ENCODE results near the gene PSTPIP2.

PSTPIP2 gene

GRCh38 chr18:46079336-46079735 lies 7.3 kb upstream of the PSTPIP2 start:
- H3K27ac ChIP-seq (replicated peaks), result no peak overlapping the region
- H3K27me3 ChIP-seq (ENCODE audit: insufficient read depth, poor library complexity, severe bottlenecking), result no peaks in the 10 kb centered on the region
- no peak for DNase-seq (ENCODE audit: low read depth in 1 of 2, low spot score in 1 of 2)
- no peak overlapping the region for H3K4me3 ChIP-seq (replicated peaks; ENCODE audit: insufficient read depth, low read length)
- TF ChIP-seq SPI1 (IDR thresholded peaks at IDR 0.05; ENCODE audit: borderline replicate concordance, low read depth), result no peak
- TF ChIP-seq POLR2AphosphoS5 (IDR thresholded peaks at IDR 0.05; ENCODE audit: low read depth), result no peak
- TF ChIP-seq CTCF (IDR thresholded peaks at IDR 0.05; ENCODE audit: insufficient read depth, low read length), result no peak
- TF ChIP-seq REST (IDR thresholded peaks at IDR 0.05; ENCODE audit: insufficient replicate concordance, low read depth), result no peak
- no peak for TF ChIP-seq GABPA (IDR thresholded peaks at IDR 0.05; ENCODE audit: low read depth)

- no peaks in the 10 kb centered on the region for H3K27me3 ChIP-seq (ENCODE audit: insufficient read depth, poor library complexity, severe bottlenecking)
- TF ChIP-seq GABPA (IDR thresholded peaks at IDR 0.05; ENCODE audit: low read depth) (no peak), CTCF (IDR thresholded peaks at IDR 0.05; ENCODE audit: insufficient read depth, low read length) (peak; percentile 71)
- DNase-seq (ENCODE audit: low read depth in 1 of 2, low spot score in 1 of 2), result peak in 1 of 2 experiments; percentile 83
- no peak overlapping the region for H3K4me3 ChIP-seq (replicated peaks; ENCODE audit: insufficient read depth, low read length)
- H3K27ac ChIP-seq (replicated peaks), result peak overlapping the region; percentile 85; the same call in 1 of the 2 replicates
These were observed 1.6 kb upstream of the PSTPIP2 start for GRCh38 chr18:46073474-46074331.

GRCh38 chr18:46072959-46073358 lies 899 bp upstream of the PSTPIP2 start:
- H3K27me3 ChIP-seq (ENCODE audit: insufficient read depth, poor library complexity, severe bottlenecking), result no peaks in the 10 kb centered on the region
- TF ChIP-seq POLR2AphosphoS5 (IDR thresholded peaks at IDR 0.05; ENCODE audit: low read depth), result no peak
- TF ChIP-seq SPI1 (IDR thresholded peaks at IDR 0.05; ENCODE audit: borderline replicate concordance, low read depth), result no peak
- peak overlapping the region; percentile 85 for H3K27ac ChIP-seq (replicated peaks)
- no peak for DNase-seq (ENCODE audit: low read depth in 1 of 2, low spot score in 1 of 2)
- H3K4me3 ChIP-seq (replicated peaks; ENCODE audit: insufficient read depth, low read length), result peak overlapping the region; percentile 85

- Histone ChIP-seq H3K27ac (replicated peaks) (peak overlapping the region; percentile 85), H3K27me3 (ENCODE audit: insufficient read depth, poor library complexity, severe bottlenecking) (no peaks in the 10 kb centered on the region), H3K4me3 (replicated peaks; ENCODE audit: insufficient read depth, low read length) (peak overlapping the region; percentile 85)
- no peak for TF ChIP-seq CTCF (IDR thresholded peaks at IDR 0.05; ENCODE audit: insufficient read depth, low read length)
- TF ChIP-seq REST (IDR thresholded peaks at IDR 0.05; ENCODE audit: insufficient replicate concordance, low read depth), result no peak
- TF ChIP-seq POLR2AphosphoS5 (IDR thresholded peaks at IDR 0.05; ENCODE audit: low read depth), result no peak
- no peak for TF ChIP-seq SPI1 (IDR thresholded peaks at IDR 0.05; ENCODE audit: borderline replicate concordance, low read depth)
- no peak for DNase-seq (ENCODE audit: low read depth in 1 of 2, low spot score in 1 of 2)
These were observed 362 bp upstream of the PSTPIP2 start for GRCh38 chr18:46072376-46072867.

Data from HL-60 (cell line).